CD4-positive, alpha-beta T cell treated with Interleukin-17A for 1 hour (primary cell): ENCODE data around the gene DUSP15.
A peak's percentile ranks its signal among the peaks of the same experiment; 100 is the strongest.

Source experiments
- DNase-seq: peaks from one replicate; pipeline ENCODE4 v3.0.0-alpha.2; 2020

DUSP15 gene

DNA sequence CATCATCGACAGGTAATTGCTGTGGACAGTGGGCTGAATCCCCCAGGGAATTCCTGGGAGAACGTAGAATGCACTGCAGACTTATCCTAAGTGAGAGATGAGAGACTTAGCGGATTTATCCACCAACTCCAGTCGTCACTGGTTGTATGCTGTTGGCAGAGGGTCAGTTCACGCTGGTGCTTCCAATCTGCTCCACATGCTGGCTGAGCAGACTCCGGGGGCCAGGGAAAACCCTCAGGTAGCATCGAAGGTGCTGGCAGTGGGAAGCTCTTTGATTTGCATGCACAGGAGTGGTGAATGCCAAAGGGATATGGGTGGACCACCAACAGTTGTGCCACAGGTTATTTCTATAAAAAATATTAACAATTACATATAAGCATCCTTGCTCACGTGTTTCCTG is 20.3 kb upstream of the DUSP15 start:
- no peak for DNase-seq

DNA sequence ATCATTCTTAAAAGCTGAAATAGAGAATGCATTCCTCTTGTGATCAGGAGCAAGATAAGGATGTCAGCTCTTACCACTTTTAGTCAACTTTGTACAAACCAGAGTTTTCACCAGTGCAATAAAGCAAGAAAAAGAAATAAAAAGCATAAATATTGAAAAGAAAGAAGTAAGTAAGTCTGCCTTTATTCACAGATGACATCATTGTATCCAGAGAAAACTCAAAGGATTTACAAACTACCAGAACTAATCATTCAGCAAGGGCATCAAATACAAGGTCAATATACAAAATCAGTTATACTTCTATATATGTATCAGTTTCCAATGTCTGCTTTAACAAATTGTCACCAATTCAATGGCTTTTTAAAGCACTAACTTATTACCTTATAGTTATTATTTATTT is 13.5 kb upstream of the DUSP15 start:
- no peak for DNase-seq

DNA sequence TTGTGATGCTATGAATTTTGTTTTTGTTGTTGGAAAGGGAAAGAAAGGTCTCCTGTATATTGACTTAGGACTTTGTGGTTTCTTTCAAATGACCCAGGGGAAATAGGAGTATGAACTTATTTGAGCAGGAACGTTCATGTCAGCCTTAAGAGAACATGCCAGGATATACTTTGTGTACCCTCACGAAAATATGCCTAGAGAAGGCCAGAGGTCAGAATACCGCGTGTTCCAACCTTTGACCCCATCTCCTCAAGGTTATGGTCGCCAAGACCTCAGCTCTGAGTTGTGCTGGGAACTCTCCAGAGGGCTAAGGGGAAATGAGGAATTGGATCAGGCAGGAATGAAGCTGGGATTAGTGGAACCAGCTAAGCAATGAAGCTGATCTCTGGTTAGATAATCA is 11.6 kb upstream of the DUSP15 start:
- no peak for DNase-seq

DNA sequence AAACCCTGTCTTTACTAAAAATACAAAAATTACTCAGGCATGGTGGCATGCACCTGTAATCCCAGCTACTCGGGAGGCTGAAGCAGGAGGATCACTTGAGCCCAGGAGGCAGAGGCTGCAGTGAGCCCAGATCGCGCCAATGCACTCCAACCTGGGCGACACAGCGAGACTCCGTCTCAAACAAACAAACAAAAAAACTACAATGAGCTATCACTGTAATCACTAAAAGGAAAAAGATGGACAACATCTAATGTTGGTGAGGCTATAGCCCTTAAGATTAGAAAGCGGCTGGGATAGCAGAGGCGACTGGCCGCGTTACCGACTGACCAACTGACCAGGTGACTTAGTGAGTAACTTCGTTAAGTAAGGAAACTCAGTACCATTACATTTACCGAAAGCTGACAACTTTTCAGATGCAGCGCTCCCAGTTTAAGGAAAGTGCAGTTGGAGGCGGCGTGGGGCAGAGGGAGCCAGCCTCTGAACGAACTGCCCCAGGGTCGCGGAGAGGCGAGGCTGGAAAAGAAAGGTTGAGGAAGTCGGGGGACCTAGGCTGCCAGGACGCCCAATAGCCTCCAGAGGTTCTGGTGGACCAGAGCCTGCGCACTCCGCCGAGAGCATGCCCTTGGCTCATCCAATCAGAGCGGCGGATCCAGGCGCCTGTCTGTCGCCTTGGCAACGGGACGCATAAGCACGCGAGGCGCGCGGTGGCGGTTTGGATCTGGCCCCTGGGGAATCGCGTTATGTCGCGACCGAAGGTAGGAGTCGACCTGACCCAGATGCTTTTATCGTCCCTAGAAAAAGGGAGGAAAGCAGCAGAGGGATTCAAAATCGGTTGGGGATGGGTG is 9.0 kb upstream of the DUSP15 start:
- DNase-seq: peak; percentile 86

DNA sequence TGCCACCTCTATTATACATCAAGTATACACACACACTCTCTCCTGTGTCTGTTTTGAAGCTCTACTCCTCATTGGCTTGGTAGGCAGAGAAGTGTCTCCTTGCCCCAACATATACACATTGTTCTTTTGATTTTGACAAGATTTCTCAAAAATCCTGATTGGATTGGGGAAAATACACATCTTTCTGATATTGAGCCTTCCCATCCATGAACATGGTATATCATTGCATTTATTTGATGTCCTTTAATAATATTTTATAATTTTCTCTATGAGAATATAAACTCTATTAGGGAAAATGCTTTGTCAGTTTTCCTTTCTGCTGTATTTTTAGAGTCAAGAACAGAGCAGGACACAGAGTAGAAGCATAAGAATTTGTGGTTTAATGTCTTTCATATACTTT is 7.4 kb upstream of the DUSP15 start:
- DNase-seq: no peak

DNA sequence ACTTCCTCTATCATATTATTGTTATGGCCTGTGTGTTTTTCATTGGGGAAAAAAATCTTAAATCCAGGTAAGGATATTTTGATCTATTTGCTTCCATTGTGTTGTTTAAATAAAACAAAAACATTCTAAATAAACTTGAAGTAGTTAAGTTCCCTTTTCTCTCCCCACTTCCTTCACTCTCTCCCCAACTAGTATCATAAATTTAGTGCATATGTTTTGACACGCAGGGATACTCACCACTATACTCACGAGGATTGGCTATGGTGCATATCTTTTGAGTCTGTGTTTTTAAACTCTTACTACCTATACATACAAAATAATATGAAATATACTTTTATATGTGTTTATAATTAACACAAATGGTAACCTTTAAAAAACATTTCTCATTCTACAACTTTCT is 5.3 kb upstream of the DUSP15 start:
- DNase-seq: no peak

DNA sequence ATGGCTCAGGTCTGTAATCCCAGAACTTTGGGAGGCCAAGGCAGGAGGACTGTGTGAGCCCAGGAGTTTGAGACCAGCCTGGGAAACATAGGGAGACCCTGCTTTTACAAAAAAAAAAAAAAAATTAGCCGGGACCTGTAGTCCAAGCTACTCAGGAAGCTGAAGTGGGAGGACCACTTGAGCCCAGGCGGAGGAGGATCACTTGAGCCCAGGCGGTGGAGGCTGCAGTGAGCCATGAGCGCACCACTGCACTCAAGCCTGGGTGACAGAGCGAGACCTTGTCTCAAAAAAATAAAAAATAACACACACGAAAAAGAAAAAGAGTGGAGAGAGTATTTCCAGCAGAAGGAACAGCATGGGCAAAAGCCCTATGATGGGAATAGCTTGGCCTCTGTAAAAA is 2.1 kb upstream of the DUSP15 start:
- no peak for DNase-seq

DNA sequence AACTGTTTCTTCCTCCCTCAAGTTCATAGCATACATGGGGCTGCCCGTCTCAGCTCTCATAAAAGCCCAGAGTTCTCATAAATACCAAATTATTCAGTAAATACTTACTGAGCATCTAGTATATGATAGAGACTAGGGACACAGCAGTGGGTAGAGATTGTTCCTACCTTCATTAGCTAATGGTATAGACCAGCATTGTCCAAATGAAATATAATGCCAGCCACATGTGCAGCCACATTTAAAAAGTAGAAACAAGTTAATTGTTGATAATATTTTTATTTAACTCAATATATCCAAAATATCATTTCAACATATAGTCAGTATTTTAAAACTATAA is 1.3 kb upstream of the DUSP15 start:
- DNase-seq: no peak

DNA sequence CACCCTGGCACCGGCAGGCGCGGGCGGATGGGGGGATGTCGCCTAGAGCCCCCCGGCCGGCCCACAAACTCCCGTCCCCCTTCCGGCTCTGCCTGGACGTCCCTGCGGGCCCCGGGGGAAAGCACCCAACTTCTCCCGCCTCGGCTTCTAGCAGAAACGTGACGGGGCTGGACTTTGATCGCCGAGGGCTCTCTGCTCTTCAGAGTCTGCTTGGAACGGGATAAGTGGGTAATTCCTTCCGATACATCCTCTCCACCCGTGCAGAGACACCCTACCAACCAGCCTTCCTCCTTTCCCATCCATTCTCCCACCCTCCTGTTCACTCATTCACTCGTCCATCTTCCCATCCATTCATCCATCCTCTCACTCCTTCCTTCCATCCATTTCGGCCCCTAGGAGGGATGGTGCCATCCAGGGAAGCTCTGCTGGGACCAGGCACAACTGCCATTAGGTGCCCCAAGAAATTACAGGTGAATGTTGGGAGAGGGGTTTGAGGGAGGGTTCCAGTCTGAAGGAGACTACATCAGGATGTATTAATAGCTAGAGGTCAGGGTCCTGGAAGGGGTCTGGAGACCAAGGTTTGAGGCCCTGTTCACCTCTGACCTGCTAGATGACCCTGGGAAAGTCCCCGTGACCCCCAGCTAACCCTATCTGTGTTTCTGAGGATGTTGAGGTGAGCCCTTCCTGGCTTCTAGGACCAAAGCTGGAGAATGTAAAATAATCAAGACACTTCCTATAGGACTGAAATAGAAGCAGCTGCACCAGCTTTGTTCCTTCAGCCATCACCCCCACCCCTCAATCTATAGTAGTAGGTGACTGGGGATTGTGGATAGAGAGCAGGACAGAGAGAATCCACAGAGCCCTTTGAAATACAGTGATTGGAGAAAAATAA is 645 bp upstream of the DUSP15 start:
- no peak for DNase-seq

DNA sequence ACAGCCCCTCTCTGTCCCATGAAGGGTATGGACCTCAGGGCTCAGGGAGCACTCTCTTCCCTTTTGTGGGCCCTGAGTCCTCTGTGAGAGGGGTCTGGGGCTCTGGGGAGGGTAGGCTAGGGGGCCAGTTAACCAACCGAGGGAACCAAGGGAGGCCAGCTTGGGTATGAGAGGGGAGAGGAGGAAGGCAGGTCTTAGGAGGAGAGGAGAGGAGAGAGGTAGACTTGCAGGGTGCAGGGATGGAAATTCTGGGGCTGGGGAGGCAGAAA is 720 bp downstream of the DUSP15 start:
- DNase-seq: no peak

DNA sequence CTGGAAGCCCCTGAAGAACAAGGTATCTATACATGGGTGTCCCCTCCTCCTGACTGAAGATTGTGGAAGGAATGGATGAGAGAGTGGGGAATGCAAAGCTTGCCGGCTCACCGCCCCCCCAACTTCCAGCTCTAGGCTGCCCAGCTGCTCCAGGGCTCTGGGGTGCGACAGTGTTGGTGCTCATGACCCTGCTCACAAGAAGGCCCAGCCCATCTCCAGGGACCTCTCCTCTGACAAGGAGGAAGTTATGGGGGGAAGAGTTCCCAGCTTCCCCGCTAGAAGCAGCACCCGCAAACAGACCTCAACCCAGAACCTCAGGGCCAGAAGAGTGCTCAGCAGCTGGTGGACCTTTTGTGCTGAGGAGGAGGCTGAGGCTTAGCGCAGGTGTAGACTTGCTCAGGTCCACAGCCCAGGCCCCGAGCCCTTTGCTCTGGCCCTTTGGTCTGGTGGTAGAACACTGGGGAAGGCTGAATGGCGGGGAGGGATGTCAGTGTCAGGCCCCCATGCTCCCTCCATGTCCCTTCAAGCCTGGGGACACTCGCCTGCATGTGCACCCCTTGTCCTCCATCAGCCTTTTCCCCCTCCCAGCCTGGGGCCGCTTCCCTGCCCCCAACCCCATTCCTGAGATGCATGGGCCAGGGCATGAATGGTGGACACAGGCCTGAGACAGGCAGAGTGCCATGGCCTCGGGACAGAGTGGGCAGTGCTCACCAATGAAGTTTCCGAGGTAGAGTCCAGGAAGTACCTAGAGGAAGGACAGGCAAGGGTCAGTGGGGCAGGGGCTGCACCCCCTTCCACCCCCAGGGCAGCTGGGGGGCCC is 1.3 kb downstream of the DUSP15 start:
- no peak for DNase-seq

DNA sequence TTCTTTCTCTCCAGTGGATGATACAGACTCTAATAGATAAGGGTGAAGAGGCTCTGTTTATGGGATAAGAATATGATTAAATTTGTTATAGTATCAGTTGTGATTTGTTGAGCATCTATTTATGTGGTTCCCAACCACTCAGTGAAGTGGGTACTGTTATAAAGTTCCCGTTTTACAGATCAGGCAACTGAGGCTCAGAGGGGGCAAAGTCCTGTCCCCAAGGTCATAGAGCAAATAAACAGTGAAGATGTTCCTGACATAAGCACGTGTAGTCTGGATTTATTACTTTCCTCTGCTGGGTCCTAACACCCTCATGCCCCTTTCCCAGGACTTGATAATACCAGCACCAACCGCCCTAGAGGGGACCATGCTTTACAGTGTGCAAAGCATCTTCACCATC is 4.1 kb downstream of the DUSP15 start:
- DNase-seq: no peak

DNA sequence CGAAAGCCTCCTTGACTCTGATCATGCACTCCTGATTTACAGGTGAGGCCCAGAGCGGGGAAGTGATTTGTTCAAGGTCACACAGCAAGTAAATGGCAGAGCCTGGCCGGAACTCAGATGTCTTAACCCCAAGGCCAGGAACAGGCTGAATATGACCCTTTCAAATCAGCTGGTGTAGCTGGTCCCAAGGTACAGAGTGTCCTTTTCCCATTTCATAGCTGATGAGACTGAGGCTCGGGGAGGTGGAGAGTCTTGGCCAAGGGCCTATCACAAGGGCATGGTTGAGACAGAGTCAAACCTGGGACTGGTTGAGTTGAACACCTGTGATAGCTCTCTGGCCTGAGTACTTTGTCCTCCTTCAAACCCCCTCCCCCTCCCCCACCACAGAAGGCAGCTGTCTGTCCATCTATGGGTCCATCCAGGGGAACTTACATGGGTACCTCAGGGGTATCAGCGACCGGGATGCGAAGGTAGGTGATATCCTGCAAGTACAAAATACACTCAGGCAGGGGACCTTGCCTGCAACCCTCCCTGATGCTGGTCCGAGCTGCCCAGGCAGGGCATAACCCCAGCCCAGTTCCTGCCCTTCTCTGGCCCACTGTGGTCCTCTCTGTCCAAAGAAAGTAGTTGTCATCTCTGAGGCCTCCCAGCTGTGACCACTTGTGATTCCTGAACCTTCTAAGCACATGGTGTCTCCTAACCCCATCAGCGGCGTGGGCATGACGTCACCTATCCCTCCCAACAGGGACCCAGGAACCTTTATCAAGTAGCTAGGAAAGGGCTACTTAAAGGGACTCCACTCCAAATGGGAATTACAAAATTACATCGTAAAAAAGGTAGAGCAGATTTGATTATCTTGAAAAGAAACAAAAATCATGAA is 5.6 kb downstream of the DUSP15 start:
- no peak for DNase-seq

DNA sequence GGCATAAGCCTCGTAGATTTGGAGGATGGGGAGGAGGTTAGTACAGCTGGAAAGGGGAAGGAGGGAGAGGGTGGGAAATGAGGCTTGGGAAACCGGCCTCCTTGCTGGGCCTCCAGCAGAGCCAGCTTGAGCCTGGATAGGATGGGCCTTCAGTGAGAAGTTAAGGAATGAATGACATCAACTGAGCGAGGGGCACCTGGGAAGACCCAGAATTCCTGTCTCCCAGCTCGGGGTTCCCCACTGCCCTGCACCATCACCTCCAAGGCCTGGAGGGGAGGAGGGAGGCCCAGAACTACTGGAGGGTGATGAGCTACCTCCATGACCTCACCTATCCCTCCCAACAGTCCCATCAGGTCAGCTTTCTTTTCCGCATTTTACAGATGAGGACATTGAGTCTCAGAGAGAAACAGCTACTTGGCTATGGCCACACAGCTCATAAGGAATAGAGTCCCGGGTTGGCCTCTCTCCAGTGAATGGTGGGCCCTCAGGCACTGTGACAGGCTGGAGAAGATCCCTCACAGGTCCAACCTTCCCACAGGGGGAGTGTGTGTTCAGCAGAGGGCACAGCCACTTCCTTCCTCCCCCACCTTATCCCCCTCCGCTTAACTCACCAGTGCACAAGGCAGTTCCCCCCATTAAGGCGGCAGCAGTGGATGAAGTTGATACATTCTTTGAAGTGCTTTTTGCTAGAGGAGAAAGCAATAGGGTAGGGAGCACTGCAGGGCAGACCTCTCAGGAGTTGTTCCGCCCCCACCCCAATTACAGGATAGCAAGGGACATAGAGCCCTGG is 6.8 kb downstream of the DUSP15 start:
- no peak for DNase-seq

DNA sequence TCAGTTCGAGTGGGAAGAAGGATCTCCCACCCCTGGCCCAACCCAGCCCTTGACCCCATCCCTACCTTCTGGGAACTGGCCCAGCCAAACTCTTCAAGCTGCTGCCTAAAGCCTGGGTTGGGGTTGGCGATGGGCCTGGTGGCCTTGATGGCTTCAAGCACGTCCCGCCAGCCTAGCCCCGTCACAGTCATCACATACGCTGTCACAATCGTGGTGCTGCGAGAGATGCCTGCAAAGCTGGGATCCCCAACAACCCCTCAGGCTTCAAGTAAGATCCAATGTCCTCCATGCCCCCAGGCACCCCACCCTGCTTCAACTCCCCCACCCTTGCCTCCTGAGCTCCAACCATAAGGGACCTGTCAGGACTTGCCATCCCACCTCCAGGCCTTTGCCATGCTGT is 7.8 kb downstream of the DUSP15 start:
- no peak for DNase-seq

DNA sequence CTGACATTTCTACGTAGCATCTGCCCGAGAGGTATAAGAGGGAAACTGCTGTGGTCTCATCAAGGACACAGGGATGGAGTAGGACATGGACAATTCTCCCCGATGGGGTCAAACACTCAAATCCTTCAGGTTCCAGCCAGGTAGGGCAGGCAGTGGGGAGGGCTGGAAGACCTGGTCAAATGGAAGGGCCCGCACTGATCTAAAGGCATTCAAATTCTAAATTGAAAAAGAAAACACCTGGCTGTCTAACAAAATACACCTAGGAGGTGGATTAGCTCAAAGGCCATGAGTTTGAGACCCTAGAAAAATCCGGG is 8.2 kb downstream of the DUSP15 start:
- no peak for DNase-seq

DNA sequence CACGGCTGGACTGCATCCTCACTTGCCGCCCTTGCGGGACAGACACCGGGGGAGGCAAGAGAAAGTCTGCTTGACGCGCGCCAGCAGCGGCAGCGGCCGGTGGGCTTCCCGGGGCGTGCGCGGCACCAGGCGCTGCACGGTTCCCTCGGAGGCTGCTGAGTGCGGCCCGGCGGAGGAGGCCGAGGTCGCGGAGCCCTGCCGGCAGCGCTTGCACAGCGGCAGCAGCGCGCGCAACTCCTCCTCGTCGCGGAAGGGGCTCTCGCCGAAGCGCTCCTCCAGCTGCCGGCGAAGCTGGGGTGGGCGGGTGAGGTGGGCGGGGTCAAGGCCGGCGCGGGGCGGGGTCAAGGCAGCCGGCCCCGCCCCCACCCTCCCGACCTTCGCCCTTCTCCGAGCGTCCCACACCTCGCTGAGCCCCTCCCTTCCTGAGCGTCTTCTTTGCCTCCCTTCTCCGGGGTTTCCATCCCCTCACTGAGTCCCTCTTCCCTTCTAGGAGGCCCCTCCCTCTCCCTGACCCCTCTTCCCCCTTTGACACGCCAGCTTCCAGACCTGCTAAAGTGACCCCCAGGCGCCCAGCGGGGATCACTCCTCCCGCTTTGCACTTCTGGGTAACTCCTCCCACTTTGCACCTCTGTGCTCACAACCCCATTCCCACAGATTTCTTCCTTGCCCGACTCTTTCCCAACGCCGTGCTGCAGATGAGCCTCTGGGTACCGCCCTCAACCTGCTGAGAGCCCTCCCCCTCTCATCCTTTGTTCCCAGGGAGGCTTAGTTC is 8.8 kb downstream of the DUSP15 start:
- DNase-seq: peak; percentile 75

DNA sequence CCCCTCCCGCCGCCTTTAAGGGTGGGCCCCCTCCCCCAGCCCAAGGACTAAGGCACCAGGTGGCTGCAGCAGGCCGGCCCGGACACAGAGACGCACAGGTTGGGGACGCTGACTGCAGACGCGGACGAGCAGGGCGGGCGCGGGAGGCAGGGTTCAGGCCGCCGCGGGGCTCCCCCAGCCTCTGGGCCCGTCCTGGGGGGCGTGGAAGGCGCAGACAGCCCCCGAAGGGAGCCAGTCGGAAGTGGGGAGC is 9.3 kb downstream of the DUSP15 start:
- no peak for DNase-seq

DNA sequence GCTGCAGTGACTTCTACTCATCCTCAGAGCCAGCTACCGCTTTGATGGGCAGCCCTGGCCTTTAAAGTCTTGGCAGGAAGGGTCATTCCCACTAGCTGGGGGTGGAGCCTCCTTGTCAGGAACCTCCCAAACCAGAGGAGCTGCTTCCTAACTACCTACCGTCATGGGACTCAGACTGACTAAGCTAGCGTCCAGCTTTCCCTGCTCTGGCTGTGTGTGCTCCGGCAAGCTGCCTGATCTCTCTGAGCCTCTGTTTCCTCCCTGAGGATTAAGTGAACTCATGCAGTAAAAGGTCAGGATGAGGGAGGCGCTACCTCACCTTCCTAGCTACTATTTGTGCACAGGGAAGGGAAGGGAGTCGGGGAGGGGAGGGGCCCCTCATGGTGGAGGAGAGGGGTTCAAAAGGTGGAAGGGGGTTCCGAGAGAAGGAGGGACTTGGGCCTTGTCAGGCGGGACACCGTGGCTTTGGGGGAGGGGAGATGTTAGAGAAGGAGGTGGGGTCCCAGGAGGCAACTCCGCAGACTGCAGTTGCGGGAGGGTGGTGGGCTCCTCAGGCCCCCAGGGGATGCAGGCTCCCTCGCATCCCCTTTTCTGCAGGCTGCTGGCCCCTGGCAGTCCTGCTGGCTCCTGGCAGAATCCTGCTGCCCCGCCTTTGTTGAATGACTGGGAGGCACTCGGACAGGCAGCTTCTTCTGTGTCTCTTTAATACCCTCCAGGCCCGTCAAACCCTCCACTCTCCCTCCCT is 9.8 kb downstream of the DUSP15 start:
- no peak for DNase-seq

DNA sequence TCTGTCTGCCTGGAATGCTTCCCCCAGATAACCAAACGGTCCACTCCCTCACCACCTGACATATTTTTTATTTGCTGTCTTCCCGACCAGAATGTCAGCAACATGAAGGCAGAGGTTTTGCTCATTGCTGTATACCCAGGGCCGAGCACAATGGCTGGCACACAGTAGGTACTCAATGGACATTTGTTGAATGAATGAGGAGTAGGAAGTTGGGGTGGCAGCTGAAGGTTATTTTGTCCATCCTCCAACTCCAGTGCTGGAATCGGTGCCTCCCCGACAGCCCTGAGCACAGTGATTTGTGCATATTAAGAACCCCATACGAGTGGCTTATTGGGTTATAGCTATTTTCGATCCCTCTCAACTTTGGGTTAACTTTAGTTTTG is 10.3 kb downstream of the DUSP15 start:
- no peak for DNase-seq
